HL-60 (cell line): Measurements from ENCODE around the gene SLC39A6.

Experiments used
- CTCF ChIP-seq: IDR thresholded peaks from one replicate; pipeline ENCODE4 v1.5.1; 2011; ENCODE audit warnings: low read length, control low read depth, inconsistent platforms; ENCODE audit not compliant: insufficient read depth
- GABPA ChIP-seq: IDR thresholded peaks from 2 replicates; pipeline ENCODE4 v1.6.1; 2012; ENCODE audit warnings: low read depth
- POLR2AphosphoS5 ChIP-seq: IDR thresholded peaks from 2 replicates; pipeline ENCODE4 v1.6.1; 2012; ENCODE audit warnings: low read depth

GRCh38 chr18:36073676-36074075 lies 55.5 kb downstream of the SLC39A6 start:
- no peak for TF ChIP-seq CTCF
- no peak for TF ChIP-seq POLR2AphosphoS5
- TF ChIP-seq GABPA: no peak
